GM19351 (cell line): ENCODE data around the gene ANKH.

ENCODE experiments used
- ATAC-seq: cut with Tn5 transposase; IDR thresholded peaks from one replicate; pipeline ENCODE4 v1.9.1; 2021; ENCODE audit warnings: mild to moderate bottlenecking, moderate library complexity; ENCODE audit not compliant: unreplicated experiment

Gene ANKH

DNA sequence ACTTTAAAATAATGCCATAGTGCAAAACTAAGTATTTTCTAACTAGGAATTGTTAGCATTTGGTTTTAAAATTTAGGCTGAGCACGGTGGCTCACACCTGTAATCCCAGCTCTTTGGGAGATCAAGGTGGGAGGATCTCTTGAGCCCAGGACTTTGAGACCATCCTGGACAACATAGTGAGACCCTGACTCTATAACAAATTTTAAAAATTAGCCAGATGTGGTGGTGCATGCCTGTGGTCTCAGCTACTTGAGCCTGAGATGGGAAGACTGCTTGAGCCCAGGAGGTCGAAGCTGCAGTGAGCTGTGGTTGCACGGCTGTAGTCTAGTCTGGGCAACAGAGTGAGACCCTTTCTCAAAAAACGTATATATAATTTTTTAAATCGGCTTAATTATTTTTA lies 202.2 kb downstream of the ANKH start:
- ATAC-seq, result no peak

DNA sequence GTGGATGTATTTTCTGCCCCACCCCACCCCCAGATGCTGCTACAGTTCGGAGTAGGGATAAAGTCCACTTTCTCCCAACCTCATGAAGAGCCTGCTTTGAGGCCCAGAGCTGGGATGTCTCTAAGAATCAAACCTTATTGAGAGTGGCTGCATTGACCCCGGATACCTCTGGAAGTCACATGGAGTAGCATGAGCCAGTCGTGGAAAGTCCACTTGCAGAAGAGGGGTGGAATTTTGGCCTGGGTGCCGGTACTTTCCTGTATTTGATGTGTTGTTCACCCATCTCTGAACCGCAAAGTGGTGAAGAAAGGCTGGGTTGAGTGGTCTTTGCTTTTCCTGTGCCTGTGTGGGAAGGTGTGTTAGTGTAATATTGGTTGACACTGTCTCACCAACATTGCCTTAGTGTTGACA lies 203.4 kb downstream of the ANKH start:
- ATAC-seq, result peak; percentile 3

DNA sequence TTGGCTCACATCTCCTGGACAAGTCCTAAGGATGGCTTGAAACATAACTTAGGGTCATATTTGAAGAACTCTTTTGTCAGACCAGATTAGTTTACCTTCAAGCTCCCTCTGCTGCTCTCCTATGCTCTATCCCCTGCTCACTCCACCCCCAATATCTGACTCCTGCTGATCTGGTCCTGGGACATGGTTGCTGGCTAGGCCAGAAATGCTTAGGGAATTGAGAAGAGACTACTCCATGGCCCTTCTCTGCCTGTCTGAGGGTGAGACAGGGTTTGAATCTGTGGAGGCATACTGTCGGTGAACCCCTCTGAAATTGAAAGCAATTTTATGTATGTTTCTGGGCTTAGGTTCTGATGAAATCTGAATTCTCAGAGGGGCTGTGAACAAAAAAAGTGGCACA lies 203.8 kb downstream of the ANKH start:
- no peak for ATAC-seq

DNA sequence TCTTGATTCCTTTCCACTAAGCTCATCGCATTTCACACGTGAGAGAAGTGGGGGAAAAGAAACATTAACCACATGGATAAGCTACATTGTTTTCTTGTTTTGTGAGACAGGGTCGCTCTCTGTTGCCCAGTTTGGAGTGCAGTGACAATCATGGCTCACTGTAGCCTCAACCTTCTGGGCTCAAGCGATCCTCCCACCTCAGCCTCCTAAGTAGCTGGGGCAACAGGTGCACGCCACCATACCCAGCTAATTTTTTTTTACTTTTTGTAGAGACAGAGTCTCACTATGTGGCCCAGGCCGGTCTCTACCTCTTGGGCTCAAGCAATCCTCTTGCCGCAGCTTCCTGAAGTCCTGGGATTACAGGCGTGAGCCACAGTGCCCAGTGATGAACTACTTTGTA lies 204.3 kb downstream of the ANKH start:
- ATAC-seq, result no peak

GRCh38 chr5:14666357-14666756 lies 205.2 kb downstream of the ANKH start:
- no peak for ATAC-seq

- peak; percentile 35 for ATAC-seq
Observed at GRCh38 chr5:14665949-14666348, 205.6 kb downstream of the ANKH start.

GRCh38 chr5:14665101-14665822 lies 206.3 kb downstream of the ANKH start:
- no peak for ATAC-seq

- ATAC-seq, result peak; percentile 58
Observed at GRCh38 chr5:14664270-14665100, 207.1 kb downstream of the ANKH start, which contains the start of gene OTULIN. TSS of gene OTULIN (plus strand) at chr5:14664718. CDS start at chr5:14664826, 108 bp downstream.

- peak; percentile 19 for ATAC-seq
Observed at GRCh38 chr5:14663734-14664269, 207.8 kb downstream of the ANKH start.

- ATAC-seq, result no peak
Observed at GRCh38 chr5:14662721-14663260, 208.8 kb downstream of the ANKH start.

DNA sequence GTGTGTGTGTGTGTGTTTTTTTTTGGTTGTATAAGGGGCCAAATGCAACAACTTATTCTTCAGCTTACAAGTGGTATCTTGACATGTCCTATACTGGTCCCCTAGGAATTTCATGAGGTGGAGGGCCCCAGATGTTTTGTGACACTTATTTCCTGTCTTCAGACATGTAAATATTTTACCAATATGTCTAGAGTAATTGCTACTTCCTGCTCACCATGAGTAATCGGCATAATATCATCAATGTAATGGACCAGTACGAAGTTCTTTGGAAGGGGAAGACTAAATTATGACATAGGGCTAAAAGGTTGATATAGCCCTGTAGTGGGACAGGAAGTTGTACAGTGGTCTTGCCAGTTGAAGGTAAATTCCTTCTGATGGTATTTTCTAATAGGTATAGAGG lies 210.7 kb downstream of the ANKH start:
- ATAC-seq, result no peak

DNA sequence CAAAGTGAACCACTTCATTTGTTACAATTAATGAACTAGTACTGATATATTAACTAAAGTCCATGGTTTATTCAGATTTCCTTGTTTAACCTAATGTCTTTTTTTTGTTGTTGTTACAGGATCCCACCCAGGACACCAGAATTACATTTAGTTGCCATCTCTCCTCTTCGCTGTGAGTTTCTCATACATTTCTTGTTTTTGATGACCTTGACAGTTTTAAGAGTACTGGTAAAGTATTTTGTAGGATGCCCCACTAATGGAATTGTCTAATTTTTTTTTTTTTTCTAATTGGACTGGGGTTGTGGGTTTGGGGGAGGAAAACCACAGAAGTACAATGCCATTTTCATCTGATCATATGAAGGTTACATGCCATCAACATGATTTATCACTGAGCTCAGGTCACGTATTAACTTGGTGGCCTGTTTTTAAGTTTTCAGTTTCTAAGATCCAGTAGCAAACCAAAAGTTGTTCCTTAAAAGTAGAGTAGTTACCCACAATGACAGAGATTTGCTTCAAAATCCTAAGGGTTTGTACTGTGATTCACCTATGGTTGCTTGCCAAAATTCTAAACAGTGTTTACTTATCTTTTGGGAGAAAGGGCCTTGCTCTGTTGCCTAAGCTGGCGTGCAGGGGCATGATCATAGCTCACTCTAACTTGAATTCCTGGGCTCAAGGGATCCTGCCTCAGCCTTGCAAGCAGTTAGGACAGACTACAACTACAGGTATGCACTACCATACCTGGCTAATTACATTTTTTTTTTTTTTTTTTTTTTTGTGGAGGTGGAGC lies 211.6 kb downstream of the ANKH start:
- ATAC-seq, result no peak

- no peak for ATAC-seq
Observed at GRCh38 chr5:14656898-14657297, 214.7 kb downstream of the ANKH start.

DNA sequence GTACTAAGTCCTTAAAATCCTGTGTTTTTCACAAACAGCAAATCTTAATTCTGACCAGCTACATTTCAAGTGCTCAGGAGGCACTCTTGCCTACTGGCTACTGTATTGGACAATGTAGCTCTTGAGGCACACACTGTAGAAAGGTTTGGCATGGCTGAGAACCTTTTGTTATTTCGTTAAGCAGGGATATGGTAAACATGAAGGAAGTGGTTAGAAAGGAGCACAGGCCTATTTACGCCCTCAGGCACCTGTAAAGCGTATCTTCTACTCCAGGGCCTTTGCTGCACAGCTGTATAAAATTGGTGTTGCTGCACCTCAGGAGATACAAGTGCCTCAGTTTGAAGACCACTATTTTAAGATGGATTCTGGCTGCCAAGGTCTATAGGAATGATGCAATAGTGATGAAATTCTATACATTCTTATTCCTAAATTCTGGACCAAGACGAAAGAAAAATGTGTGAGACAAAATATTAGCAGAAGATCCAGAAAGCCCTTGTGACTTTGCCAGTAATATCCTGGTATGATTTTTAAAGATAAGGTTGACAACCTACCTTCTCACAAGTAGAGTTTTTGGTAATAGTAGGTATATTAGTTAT lies 216.3 kb downstream of the ANKH start:
- no peak for ATAC-seq
